NCI-H146 treated with DMSO at 0.1 percent for 48 hours (cell line): Measurements from ENCODE around the gene RHOU.

Source experiments
- DNase-seq: peaks from one replicate; lab custom pipeline; 2025; ENCODE audit not compliant: unreplicated experiment; lab: John Stamatoyannopoulos, UW

The RHOU gene

DNA sequence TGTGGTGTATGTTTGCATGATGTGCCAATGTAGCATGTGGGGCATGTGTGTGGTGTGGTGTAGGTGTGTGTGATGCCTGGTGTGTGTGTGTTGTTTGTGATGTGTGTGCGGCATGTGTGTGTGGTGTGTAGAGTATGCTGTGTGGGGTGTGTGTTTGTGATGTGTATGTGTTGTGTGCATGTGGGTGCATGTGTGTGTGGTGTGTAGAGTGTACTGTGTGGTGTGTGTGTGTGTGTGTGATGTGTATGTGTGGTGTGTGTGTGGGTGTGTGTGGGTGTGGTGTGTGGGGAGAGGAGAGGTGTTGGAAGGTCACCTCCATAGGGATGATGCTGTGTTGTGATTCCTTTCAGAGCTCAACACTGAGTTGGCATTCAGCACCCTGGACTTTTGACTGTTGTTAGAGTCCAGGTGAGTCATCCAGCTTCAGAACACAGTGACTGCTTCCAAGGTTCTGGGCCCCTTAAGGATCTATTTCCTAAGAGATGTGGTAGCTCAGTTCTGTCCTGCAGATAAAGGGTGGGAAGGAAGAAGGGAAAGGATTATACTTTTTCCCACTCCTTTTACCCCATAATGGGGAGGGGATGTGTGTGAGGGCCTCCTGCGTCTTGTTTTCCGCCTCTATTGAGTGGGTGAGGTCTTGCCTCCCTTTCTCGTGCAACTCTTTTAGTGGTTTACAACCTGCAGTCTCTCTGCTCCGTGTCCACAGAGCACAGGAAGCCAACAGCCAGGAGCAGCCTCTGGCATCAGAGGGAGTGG lies 47.6 kb downstream of the RHOU start:
- DNase-seq: no peak

DNA sequence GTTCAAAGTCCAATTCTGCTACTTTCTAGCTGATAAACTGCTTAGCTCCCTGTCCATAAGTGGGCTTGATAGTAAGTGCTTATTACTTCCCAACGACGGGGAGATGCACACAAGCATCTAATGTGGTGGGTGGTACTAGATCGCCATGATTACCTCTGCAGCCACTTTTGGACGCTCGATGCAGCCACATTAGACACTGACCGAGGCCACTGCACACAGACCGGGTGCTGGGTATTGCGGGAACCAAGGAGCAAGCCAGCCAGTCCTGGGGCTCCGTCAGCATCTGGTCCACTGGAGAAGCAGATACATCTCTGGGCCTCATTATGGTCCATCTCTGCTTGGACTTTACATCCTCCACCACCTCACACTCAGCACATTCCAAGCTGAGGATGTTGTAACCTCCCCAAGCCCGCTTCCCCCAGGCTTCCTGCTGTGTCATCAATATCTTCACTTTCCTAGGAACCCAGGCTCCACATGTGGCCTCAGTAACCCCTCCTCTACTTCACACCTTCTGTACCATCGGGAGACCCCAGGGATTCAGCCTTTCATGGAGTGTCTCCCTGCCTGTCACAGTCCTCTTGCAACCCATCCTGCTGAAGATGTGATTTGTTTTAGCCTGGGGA lies 48.2 kb downstream of the RHOU start:
- DNase-seq: no peak

DNA sequence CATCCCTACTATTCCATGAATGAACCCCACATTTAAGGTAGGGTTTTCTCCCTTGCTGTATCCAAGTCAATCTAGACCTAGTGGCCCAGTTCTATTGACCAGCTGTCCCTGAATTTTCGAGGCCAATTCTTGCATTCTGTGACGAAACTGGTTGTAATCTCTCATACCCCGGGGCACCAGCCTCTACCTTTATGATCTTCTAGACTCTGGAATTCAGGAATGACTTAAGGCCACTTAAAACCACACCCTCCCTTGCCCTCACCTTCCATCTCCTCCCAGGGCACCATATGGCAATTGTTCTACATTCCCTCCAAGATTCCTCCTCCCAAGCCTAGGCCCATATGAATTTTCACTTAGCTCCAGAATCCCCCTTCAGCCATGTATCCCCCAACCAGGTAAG lies 48.9 kb downstream of the RHOU start:
- no peak for DNase-seq

DNA sequence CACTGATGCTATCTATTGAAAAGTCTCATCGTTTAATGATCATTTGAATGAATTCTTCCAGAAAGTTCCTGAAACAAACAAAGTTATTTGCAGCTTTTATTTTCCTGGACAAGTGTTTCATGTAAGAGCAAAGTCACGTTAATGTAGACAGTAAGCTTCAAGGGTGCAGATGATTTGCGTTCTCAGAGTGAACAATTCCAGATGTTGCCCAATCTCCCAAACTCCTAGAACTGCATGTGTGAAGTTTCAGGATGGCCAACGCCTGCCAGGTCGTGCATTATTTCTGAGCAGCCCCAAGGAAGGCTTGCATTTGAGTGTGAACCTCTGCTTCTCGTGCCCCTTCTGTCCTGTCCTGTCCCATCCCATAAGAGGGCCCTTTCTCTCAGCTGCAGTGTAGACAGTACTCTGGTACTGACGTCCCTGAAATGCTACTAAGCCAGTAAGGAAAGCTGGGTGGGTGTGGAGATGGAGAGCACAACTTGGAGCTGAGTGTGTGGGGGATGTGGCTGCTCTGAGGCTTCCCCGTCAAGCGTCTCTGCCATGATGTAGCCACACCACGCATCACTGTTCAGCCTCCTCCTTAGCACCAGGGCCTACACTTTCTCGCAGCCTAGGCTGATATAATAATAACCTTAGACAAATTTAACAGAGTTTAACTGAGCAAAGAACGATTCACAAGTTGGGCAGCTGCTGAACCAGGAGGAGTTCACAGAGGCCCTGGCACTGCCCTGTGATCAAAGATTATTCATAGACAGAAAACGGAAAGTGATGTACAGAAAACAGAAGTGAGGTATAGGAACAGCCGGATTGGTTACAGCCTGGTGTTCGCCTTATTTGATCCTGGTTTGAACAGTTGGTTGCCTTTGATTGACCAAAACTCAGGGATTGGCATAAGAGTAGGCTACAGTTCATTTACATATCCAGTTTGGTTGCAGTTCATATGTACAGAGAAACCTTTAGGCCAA lies 50.4 kb downstream of the RHOU start:
- DNase-seq: no peak

DNA sequence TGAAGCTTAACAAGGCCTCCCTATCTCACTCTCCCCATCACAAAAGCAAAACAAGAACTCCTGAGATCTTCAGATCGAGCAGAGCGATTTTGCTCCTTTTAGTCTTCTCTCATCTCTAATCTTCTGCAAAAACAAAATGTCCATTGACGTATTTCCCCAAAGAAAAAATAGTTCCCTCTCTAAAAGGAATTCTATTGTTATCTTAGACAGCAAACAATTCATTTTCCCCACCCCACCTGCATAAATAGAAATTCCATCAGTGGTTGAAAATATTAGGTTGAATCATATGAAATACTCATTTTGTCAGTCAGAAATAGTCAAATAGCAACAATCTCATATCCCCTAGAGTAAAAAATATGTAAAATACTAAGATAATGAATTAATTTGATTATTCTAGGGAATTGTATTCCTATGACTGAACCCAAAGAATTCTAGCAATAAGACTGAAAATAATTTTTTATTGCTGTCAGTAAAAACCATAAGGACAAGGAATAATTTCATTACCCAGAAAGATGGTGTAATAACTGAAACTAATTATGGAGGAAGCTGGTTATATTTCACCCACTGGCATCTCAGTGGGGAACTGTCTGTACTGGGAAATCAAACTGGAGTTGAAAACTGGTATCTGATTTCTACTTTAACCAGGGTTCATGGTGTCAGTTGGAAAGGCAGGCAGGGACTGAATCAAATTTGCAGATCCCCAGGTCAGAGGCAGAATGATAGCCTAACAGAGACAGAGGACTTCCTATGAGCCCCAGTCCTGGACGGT lies 51.3 kb downstream of the RHOU start:
- no peak for DNase-seq

DNA sequence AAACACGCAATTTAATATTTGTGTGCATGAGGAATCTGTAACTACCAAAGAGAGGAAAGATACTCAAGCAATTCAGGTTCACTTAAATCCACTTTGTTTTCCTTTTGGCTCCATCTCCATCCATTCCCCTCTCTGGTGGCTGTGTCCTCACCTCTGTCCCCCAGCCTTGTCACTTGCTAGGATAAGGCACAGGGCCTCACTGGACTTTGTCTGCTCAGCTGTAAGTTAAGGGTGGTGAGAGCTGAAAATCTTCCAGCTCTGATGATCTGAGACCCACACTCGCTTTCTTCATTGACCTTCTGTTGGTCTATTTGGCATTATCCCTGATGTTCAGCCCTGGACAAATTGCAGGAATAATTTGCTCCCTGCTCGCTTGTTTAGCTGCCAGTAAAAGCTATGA lies 56.5 kb downstream of the RHOU start:
- DNase-seq: no peak

DNA sequence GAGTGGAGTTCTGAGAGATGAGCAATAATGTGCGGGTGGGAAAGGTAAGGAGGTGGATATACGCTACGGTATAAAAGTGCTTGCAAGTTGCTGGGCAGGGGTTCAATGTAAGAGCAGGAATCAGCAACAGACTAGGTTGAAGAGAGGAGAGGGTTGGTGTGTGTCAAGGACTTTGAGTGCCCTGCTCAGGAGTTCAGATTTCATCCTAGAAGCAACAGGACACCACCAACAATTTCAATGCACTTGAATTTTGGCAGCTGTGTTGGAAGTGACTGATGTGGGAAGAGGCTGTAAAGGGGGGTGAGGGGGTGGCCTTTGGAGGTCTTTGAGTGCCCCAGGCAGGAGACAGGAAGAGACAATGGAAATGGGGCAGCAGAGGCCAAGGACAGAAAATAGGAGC lies 57.3 kb downstream of the RHOU start:
- DNase-seq: no peak

DNA sequence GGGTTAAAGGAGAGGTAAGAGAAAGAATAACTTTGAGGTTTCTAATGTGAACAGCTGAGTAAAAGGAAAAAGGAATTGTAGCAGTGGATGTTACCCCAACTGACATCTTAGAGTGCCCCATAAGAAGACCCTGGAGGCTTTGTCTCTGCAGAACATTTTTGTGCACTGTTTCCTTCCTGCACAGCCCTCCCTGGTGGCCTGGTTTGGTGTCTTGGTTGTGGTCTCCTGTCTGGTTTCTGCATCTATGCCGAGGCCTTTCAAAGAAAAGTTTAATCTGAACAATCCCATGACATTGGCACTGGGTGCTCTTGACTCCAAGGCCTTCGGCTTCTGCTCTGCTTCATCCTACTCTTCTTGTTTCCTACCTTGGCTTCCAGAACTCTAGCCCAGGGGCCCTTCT lies 57.8 kb downstream of the RHOU start:
- DNase-seq: no peak

DNA sequence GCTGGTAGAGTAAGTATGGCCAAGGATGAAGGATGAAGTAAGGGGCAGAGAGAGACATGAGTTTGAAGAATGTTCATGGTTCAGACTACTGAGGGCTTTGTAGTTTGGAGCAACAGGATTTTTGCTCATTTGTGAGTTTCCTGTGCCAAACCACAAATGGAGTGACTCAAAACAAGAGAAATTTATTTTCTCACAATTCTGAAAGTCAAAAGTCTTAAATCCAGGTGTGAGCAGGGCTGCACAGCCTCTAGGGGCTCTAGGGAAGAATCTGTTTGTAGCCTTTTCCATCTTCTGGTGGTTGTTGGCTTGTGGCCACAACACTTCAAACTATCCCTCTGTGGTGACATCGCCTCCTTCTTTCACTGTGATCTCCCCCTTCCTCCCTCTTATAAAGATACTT lies 58.9 kb downstream of the RHOU start:
- DNase-seq: no peak

DNA sequence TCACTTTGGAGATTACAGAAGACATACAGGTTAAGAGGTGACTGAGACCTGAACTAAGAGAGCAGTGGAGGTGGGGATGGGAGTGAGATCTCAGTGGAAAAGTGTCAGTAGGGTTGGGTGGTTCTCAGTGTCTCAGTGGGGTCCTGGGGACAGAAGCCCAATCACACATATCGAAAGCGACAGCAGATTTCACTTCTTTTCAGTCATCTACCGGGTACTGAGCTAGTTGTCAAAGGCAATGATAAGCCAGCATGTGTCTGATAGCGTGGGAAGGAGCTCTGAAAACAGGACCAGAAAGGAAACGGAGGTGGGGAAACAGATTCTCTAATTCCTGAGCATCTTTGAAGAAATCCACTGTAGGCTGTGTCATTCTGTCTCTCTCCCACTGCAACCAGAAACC lies 59.5 kb downstream of the RHOU start:
- DNase-seq: no peak

DNA sequence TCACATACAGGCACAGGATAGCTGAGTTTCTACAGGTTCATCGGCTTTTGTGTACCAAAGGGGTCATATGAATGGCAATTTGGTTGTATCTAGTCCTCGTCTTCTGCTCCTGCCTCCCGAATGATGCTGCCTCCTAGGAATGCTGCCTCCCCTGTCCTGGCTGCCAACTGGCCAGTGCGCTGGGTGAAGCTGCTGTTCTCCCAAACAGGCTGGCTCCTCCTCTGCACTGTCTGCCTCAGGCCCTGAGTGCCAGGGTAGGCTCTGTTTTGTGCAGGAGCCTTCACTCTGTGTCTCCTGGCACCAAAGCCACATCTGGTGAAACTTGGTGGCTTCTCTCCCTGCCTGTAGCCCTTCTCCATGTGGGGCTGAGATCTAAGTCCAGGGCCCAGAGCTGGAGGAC lies 60.3 kb downstream of the RHOU start:
- DNase-seq: no peak
